GM18520 (cell line): ENCODE measurements around the gene REEP3.
"Not testable (repeated sequence)": the region's sequence is repeated elsewhere in the genome, so short reads cannot be mapped to it uniquely, and the experiment has no call there.

ENCODE experiments used
- ATAC-seq: cut with Tn5 transposase; IDR thresholded peaks from one replicate; pipeline ENCODE4 v1.9.1; 2021; ENCODE audit not compliant: unreplicated experiment

Gene REEP3

DNA sequence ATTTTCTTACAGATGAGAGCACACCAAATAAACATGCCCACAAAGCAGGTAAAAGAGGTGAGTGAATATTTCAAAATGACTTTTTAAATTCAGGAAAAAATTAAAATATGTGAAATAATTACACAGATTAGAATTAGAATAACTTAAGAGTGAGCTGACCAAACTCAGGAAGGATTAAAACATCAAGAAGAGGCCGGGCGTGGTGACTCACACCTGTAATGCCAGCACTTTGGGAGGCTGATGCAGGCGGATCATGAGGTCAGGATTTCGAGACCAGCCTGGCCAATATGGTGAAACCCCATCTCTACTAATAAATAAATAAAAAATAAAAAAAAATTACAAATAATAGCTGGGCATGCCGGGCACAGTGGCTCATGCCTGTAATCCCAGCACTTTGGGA, 140.1 kb downstream of the REEP3 start:
- no peak for ATAC-seq

DNA sequence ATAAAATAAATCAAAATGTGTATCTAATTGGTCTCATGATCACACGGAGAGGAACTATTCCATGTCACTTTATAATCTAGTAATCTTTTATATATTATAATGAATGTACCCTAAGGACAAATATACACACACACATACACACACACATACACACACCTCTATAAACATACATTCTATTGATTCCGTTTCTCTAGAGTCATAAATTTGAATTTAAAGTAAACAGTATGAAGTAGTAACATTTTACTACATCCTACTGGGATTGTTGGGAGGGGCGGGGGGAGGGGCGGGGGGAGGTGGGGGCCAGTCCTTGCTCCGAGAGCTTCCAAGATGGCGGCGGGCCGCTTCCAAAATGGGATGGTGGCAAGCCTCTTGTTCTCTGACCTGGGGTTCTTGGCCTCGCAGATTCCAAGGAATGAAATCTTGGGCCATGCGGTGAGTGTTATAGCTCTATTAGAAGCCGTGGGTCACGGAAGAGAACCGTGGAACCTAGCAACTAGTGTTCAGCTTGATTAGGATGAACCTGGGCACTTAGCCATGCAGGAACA, 143.2 kb downstream of the REEP3 start:
- ATAC-seq = no peak

DNA sequence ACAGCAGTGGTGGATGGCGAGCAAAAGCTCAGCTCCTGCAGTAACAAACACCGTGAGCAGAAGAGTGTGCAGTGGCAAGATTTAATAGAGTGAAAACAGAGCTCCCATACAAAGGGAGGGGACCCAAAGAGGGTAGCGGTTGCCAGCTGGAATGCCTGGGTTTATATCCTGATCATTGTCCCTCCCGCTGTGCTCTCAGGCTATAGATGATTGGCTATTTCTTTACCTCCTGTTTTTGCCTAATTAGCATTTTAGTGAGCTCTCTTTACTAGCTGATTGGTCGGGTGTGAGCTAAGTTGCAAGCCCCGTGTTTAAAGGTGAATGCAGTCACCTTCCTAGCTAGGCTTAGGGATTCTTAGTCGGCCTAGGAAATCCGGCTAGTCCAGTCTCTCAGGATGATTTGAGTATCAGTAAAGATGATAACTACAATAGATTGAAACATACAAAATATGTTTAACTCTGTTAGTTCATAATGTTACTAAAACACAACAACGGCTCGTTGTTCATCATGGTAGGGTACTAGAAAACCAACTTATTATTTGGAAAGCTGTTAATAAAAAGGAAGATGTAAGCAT, 143.9 kb downstream of the REEP3 start:
- not testable (repeated sequence) for ATAC-seq

DNA sequence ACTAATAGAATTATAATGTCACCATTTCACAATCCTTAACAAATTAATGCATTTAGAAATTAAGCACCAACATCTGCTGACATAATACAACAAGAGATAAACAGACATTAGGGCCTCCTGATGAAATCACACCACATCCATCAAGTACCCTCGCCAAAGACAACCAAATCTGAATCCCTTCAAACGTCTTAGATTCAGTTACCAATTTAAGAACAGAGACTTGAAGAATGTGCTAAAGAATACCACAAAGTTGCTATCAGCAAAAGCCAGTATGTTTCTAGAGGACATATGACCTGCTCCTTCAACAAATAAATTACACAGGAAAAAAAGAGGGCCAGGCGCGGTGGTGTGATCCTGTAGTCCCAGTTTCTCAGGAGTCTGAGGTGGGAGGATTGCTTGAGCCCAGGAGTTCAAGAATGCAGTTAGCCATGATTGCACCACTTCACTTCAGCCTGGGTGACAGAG, 144.5 kb downstream of the REEP3 start:
- no peak for ATAC-seq

DNA sequence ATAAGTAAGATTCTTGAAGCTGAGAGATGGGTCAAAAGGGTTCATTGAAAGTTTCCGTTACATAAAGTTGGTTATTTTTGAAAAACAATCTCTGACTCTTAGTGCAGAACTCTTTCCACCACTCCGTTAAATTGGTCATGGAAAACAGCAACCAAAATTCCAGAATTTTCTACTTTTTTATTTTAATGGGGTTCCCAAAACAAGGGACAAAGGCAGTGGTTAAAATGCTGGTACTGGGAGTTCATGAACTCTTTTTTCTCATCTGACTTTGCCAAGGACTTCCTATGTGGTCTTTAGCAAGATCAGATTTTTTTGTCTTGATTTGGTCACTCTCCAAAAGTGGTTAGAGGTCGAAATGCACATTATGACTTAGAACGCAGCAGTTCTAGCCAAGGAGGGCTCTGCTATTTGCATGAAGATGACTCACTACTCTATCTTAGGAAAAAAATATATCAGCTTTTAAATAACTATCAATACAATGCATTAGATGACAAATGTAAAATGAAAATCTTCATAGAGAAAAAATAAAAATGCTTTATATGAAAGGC, 145.7 kb downstream of the REEP3 start:
- ATAC-seq = peak; percentile 78

DNA sequence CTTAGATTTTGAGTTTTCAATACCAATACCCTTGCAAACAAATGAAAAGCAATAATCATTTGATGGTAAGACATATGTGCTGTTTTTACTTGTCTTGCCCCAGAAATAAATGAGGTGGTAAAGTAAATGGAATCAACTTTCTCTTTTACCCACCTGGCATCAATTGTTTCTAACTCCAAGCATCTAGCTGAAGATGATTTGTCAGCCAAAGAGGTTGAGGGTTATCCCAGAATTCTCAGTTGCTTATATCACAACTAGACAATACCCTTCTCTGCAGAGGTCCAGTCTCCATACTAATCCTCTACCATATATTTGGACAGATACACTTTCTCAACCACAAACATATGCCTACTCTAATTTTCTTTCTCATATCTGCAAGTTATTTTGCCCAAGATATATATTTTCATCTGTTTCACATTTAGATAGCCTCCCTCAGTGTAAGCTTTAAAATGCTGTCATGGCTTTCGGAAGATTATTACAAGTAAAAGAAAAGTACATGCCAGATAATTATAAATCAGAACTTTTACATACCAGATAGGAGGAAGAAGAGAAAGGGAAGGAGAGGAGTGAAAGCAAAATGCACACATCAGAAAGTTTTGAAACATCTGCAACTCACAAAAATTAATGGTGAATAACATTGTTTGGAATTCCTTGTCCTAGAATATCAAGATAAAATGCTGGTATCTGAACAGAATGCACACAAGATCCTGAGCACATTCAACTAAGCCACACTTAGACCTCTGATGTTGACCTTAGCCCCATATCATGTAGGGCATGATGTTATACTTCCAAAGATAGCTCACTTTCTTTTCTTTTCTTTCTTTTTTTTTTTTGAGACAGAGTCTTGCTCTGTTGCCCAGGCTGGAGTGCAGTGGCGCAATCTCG, 146.6 kb downstream of the REEP3 start:
- ATAC-seq = no peak

DNA sequence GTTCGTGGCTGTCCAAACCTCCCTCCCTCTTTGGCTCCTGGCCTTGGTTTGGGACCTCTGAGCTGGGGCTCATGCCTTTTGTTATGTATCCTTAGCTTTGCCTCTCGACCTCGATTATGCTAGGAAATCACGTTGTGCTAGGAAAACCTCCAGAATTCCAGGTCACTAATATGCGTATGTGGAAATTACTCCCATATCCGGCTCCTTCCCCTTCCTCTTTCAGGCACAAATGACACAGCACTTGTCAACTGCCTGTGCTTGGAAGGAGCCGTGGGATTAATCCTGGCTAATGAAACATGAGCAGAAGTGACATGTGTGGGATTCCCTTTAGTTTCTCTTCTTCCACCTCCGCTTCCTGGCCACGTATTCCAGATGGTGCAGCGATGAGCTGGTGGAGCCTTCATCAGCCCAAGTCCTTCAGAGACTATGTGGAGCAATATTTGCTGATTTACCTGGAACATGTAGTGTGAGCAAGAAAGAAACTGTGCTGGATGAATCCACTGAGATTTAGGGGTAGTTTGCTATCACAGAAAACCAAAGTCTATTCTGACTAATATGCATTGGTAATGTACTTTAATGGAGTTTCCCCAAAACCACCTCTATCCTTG, 149.2 kb downstream of the REEP3 start:
- peak; percentile 48 for ATAC-seq

DNA sequence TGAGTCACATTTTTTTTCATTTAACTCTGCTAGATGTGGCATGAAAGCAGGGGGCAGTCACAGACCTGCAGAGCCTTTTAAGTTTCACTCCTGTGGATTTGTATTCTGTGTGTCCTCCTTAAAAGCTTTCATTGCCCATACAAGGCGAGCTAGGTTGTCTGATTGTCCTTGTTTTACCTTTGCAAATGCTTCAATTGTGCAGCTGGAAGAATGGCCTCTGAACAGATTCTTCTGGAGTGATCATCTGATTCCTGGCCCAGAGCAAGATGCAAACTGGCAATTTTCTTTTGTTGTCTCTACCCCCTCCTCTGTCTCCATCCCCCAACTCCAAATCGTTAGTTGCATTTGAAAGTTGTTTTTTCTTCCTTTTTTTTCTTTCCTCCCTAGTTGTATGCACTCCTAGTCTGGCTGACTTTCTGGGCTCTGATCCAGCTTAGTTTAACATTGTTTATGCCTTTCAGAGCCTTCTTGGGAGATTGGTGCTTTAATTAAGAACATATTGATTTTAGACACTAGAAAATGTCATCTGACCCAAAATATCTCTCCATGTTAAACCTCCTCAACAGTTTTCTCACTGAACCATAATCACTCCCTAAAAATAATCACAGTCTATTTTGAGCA, 150.2 kb downstream of the REEP3 start:
- no peak for ATAC-seq

DNA sequence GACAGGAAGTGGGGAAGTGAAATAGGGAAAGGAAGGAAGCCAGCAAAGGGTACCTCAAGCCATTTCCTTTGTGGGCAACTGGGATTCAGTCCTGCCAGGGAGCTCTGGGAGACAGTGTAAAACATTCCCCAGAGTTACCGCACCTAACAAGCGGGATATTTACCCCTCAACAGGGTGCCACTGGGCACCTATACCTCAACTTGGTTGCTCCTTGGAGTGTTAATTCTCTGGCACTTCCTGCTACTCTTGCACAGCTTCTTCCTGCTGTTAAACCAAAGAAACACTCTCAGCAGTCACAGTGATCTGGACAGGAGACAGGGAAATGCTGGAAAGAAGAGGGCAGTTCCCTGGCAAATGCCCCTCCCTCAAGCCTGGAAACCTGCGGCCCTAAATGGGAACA, 151.3 kb downstream of the REEP3 start:
- ATAC-seq = no peak

DNA sequence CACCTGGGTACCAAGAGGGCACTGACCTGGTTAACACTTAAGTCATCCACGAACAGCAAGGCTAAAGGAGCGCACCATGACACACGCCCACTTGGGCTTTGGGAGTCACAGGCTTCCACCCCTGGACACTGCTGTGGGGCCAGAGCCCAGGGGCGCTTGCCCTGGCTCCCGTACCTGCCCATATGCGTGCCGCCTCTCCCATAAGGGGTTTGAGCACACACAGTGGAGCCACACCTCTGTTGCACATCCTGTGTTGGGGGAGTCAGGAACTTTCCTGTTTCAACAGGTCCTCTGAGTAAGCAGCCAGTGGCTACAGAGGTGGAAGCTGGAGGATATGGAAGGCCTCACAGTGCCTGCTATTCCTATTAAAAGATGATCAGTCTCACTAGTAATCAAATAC, 152.0 kb downstream of the REEP3 start:
- ATAC-seq = no peak

DNA sequence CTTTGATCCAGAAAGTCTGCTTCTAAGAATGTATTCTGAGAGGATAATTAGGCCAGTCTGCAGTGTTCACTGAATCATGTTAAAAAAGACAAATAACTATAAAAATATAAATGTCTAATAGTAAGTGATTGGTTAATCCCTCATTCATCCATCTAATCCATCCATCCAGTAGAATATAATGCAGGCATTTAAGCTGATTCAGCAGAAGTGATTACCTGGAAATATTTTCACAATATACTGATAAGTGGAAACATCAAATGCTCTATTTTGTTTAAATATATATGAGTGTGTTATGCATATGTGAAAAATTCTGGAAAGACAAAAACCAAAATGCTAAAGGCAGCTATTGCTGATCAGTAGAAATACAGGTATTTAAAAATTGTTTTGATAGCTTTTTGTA, 152.6 kb downstream of the REEP3 start:
- ATAC-seq = no peak
